ENCODE results near the gene RPS6KA5. TPM values are rescaled to one million over a fixed set of nuclear protein-coding genes. Genes with fewer than 3 reads are reported as not detected.
A peak's percentile ranks its signal among the peaks of the same experiment; 100 is the strongest.
"Not testable (repeated sequence)": the region's sequence is repeated elsewhere in the genome, so short reads cannot be mapped to it uniquely, and the experiment has no call there.

RPS6KA5 gene
- total RNA-seq, 1 donor from 2014 or later = 5.5 TPM

- DNase-seq (ENCODE audit: low read depth) = no peak
Measured at GRCh38 chr14:91029456-91030217, 30.8 kb downstream of the RPS6KA5 start.

GRCh38 chr14:91027561-91027960 is 32.9 kb downstream of the RPS6KA5 start:
- DNase-seq (ENCODE audit: low read depth) = no peak

- DNase-seq (ENCODE audit: low read depth) = not testable (repeated sequence)
Measured at GRCh38 chr14:91022622-91023028, 37.8 kb downstream of the RPS6KA5 start.

- DNase-seq (ENCODE audit: low read depth) = no peak
Measured at GRCh38 chr14:91021991-91022621, 38.3 kb downstream of the RPS6KA5 start.

- no peak for DNase-seq (ENCODE audit: low read depth)
Measured at GRCh38 chr14:91021115-91021514, 39.3 kb downstream of the RPS6KA5 start.

GRCh38 chr14:91019673-91020072 is 40.8 kb downstream of the RPS6KA5 start:
- no peak for DNase-seq (ENCODE audit: low read depth)

- no peak for DNase-seq (ENCODE audit: low read depth)
Measured at GRCh38 chr14:91018481-91018880, 42.0 kb downstream of the RPS6KA5 start.

GRCh38 chr14:91016800-91017410 is 43.5 kb downstream of the RPS6KA5 start:
- peak; percentile 40 for DNase-seq (ENCODE audit: low read depth)

- DNase-seq (ENCODE audit: low read depth) = no peak
Measured at GRCh38 chr14:91015435-91015834, 45.0 kb downstream of the RPS6KA5 start.

- no peak for DNase-seq (ENCODE audit: low read depth)
Measured at GRCh38 chr14:91012045-91012444, 48.4 kb downstream of the RPS6KA5 start.

GRCh38 chr14:91010153-91010533 is 50.3 kb downstream of the RPS6KA5 start:
- DNase-seq (ENCODE audit: low read depth) = no peak

GRCh38 chr14:91009501-91010152 is 50.8 kb downstream of the RPS6KA5 start:
- DNase-seq (ENCODE audit: low read depth) = no peak

- DNase-seq (ENCODE audit: low read depth) = no peak
Measured at GRCh38 chr14:91008759-91009409, 51.6 kb downstream of the RPS6KA5 start.

GRCh38 chr14:91005716-91006115 is 54.7 kb downstream of the RPS6KA5 start:
- DNase-seq (ENCODE audit: low read depth) = no peak

GRCh38 chr14:91004987-91005386 is 55.5 kb downstream of the RPS6KA5 start:
- no peak for DNase-seq (ENCODE audit: low read depth)

- no peak for DNase-seq (ENCODE audit: low read depth)
Measured at GRCh38 chr14:90999299-90999698, 61.1 kb downstream of the RPS6KA5 start.

- no peak for DNase-seq (ENCODE audit: low read depth)
Measured at GRCh38 chr14:90996967-90997366, 63.5 kb downstream of the RPS6KA5 start.

- no peak for DNase-seq (ENCODE audit: low read depth)
Measured at GRCh38 chr14:90995785-90996184, 64.7 kb downstream of the RPS6KA5 start.

- DNase-seq (ENCODE audit: low read depth) = no peak
Measured at GRCh38 chr14:90993792-90994191, 66.6 kb downstream of the RPS6KA5 start.

- no peak for DNase-seq (ENCODE audit: low read depth)
Measured at GRCh38 chr14:90991690-90992443, 68.6 kb downstream of the RPS6KA5 start.

- no peak for DNase-seq (ENCODE audit: low read depth)
Measured at GRCh38 chr14:90990141-90990540, 70.3 kb downstream of the RPS6KA5 start.
